Mucosa of rectum (tissue), 2 donors: ENCODE results near the gene DENND2C.
A peak's percentile ranks its signal among the peaks of the same experiment; 100 is the strongest.

Source experiments
- H3K27ac ChIP-seq, 2 donors: one replicate each; pipeline ENCODE4 v1.7.0; 2013; ENCODE audit warnings: inconsistent platforms in 2 of 2, low read depth in 2 of 2, low read length in 2 of 2
- H3K27me3 ChIP-seq, 2 donors: one replicate each; pipeline ENCODE4 v1.7.0; 2013; ENCODE audit warnings: low read length in 2 of 2; ENCODE audit not compliant: control insufficient read depth in 2 of 2, insufficient read depth in 2 of 2
- H3K36me3 ChIP-seq, 2 donors: one replicate each; pipeline ENCODE4 v1.7.0; 2013; ENCODE audit warnings: low read length in 2 of 2; ENCODE audit not compliant: control insufficient read depth in 2 of 2, insufficient read depth in 2 of 2
- H3K4me1 ChIP-seq, 2 donors: one replicate each; pipeline ENCODE4 v1.7.0; 2013; ENCODE audit warnings: low read length in 2 of 2, mild to moderate bottlenecking in 1 of 2; ENCODE audit not compliant: control insufficient read depth in 2 of 2, insufficient read depth in 2 of 2
- H3K4me3 ChIP-seq, 2 donors: one replicate each; pipeline ENCODE4 v1.7.0; 2013; ENCODE audit warnings: low read length in 2 of 2
- H3K9ac ChIP-seq, 2 donors: one replicate each; pipeline ENCODE4 v1.7.0; 2013; ENCODE audit warnings: low read length in 2 of 2, low read depth in 1 of 2, mild to moderate bottlenecking in 1 of 2
- H3K9me3 ChIP-seq, 2 donors: one replicate each; pipeline ENCODE4 v1.7.0; 2013; ENCODE audit warnings: low read length in 2 of 2; ENCODE audit not compliant: control insufficient read depth in 2 of 2
- donor health status: healthy.
- donor health status: Normal muscosa, but diverticular disease.

Gene DENND2C

DNA sequence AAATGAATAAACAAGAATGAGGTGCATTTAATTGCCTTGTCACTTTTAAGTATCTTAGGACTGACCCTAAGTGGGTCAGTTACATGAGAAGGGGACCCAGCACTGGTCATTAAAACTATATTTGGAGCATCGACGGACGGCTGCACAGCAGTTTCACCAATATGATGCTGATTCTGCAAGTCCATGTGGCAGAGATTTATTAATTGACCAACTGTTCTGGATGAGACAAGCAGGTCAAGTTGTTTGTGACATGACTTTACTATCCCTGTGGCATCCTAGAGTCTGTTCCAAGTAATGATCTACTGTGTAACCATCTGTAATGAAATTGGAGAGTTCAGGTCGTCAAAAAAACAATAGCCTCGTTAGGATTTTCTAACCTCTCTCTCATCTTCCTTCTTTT is 16.0 kb upstream of the DENND2C start:
- Histone ChIP-seq H3K9me3 (no peaks in the 10 kb centered on the region), H3K4me1 (no peaks in the 10 kb centered on the region), H3K27me3 (peaks cover 5% of the 10 kb centered on the region in 2 donors), H3K27ac (no peak overlapping the region), H3K4me3 (no peak overlapping the region), H3K36me3 (no peaks in the 10 kb centered on the region), H3K9ac (no peak overlapping the region)

DNA sequence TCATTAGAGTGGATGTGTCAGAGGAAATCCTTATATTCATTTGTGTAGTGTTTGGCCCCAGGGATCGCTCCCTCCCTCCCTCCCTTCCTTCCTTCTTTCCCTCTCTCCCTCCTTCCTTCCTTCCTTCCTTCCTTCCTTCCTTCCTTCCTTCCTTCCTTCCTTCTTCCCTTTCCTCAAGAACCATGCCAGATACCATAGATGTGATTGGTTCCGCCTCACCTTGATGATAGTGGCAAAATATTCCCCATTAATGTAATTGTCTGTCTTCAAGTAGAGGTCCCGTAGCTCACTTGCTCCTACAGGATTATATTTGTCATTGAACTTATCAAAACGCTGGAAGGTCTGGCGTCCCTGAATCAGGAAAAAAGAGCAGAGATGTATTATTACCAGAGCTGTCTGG is 7.8 kb upstream of the DENND2C start:
- no peaks in the 10 kb centered on the region for H3K9me3 ChIP-seq
- no peaks in the 10 kb centered on the region for H3K4me1 ChIP-seq
- no peaks in the 10 kb centered on the region for H3K36me3 ChIP-seq

DNA sequence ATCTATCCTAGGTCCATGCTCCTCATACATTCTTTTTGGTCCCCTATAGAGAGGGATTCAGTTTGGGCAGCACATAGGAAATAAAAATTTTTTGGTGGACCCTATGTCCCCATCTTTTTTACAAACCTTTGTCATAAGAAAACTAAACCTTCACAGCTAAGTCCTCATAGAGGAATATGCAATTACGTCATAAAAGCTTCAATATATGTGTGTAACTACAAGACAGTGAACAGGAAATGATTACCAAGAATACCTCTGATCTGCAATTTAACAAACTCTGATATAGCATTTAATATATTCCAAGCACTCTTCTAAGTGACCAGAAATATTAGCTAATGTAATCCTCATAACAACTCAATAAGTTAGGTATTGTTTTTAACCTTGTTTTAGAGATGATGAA is 6.3 kb upstream of the DENND2C start:
- Histone ChIP-seq H3K4me3 (no peak overlapping the region), H3K27ac (no peak overlapping the region), H3K4me1 (no peaks in the 10 kb centered on the region), H3K9me3 (no peaks in the 10 kb centered on the region), H3K36me3 (no peaks in the 10 kb centered on the region), H3K27me3 (no peaks in the 10 kb centered on the region), H3K9ac (no peak overlapping the region)

More for the DNA sequence above, 7.8 kb upstream of the DENND2C start:
- Histone ChIP-seq H3K27me3 (peaks cover 0 to 3% of the 10 kb centered on the region in 2 donors), H3K9ac (no peak overlapping the region), H3K4me3 (no peak overlapping the region), H3K27ac (no peak overlapping the region)

DNA sequence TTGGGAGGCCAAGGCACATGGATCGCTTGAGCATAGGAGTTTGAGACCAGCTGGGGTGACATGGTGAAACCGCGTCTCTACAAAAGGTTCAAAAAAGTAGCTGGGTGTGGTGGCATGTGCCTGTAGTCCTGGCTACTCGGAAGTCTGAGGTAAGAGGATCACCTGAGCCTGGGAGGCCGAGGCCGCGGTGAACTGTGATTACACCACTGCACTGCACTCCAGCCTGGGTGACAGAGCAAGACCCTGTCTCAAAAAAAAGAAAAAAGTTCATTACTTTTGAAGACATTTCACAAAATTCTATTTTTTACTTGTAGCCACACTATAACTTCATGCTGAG is 2.1 kb upstream of the DENND2C start:
- H3K9me3 ChIP-seq, result no peaks in the 10 kb centered on the region
- no peak overlapping the region for H3K9ac ChIP-seq
- H3K36me3 ChIP-seq, result no peaks in the 10 kb centered on the region
- H3K4me3 ChIP-seq, result no peak overlapping the region
- no peaks in the 10 kb centered on the region for H3K27me3 ChIP-seq
- H3K4me1 ChIP-seq, result peaks cover 3 to 4% of the 10 kb centered on the region in 2 donors
- H3K27ac ChIP-seq, result no peak overlapping the region

DNA sequence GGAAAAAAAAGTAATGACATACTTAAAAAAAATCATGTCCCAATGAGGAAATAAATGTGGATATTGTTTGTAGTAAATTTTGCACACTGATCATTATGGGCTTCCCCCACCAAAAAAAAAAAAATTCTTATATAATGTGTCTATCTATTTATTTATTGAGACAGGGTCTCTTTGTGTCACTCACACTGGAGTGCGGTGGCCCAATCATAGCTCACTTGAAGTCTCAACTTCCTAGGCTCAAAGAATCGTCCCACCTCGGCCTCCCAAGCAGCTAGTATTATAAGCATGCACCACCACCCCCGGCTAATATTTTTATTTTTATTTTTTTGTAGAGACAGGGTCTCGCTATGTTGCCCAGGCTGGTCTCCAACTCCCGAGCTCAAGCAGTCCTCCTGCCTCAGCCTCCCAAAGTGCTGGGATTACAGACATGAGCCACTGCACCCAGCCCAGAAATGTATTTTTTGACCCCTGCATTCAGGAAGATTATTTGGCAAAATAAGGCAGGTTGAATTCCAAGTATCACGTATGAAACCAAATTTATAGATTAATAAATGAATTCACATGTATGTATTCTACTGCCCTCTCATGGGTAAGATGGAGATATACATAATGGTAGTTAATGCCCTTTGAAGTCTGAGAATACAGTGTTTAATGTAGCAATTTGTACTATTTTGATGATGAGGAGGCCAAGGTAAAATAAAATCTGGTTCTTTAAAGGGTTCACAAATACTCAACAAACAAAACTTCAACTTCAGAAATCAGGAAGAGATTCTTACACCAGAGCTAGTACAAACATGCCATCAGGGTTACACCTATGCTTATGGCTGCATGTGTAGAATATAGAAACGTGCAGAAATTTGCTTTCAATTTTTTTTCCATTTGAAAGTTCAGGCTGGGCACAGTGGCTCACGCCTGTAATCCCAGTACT is 1.4 kb upstream of the DENND2C start:
- no peak overlapping the region for H3K9ac ChIP-seq
- no peak overlapping the region for H3K27ac ChIP-seq
- H3K27me3 ChIP-seq, result no peaks in the 10 kb centered on the region
- no peaks in the 10 kb centered on the region for H3K36me3 ChIP-seq
- H3K4me1 ChIP-seq, result peaks cover 3 to 4% of the 10 kb centered on the region in 2 donors
- no peaks in the 10 kb centered on the region for H3K9me3 ChIP-seq
- H3K4me3 ChIP-seq, result no peak overlapping the region

DNA sequence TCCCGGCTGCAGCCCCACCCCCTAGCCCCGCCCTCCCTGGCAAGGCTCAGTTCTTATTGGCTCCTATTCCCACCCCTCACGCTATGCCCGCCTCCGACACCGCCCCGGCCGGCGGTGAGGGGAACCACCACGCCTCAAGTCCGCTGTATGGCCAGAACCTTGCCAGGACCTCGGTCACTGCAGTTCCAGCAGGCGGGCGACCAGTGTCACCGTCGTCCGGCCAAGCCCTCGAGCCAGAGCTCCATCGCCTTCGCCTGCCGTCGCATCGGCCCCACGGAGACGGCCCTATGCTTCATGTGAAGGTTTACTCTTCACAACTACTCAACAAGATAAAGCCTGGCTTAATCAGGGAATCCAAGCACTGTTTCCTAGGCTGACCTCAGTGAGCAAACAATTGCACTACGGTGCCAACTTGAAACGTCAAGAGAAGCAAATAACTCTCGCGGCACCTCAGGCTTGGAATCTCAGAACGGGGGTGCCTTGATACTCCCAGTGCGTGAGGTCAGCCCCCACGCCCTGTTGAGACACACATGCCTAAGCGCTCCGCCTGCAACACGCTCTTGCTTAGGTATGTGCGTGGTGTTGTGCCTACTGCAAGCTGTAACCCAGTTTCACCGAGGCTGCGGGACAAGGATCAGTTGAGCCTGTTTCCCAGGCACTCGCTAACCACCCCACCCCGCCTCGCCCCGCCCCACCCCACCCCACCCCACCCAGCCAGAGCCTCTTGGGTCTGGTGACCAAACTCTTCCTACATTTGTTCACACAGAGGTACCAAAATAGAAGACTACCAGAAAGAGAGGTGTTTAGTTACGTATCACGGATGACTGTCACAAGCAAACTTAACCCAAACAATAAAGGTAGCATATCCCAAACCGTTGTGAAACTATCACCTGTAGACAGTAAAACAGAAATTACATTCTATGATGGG is 498 bp upstream of the DENND2C start:
- Histone ChIP-seq H3K4me1 (peaks cover 3 to 4% of the 10 kb centered on the region in 2 donors), H3K36me3 (no peaks in the 10 kb centered on the region), H3K27ac (peak overlapping the region; percentile 77 to 85), H3K9me3 (no peaks in the 10 kb centered on the region), H3K27me3 (no peaks in the 10 kb centered on the region), H3K4me3 (peak overlapping the region; percentile 80 to 87), H3K9ac (peak overlapping the region; percentile 49 to 58)

DNA sequence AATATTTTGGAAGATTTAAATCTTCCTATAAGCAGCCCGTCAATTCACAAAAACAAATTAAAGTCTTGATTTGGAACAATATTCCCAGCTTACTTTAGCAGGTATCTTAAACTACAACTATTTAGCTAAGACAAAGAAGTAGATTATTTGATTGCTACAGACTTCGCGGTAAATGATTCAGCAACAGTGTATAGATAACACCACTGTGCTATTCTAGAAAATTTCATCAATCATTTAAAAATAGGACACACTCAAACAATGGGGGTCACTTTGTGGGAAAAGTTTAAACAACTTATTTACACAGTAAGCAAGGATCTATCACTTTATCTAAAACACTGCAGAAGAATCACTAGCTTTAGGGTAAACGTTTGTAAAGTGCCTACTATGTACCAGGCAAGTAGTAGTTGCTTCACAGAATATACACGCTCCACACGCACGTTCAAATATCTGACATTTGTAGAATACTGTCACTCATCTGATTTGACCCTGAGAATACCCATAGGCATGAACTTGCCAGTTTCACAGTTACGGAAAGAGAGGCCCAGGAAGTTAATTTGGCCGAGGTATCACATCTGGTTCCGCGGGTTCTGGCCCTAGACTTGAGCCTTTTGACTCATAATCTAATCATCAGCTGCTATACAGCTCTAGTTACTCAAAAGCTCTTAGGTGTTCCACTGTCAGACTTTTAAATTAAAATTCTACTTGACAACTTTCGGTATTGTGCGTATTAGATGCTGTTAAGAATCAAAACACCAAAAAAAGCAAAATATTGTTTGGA is 876 bp downstream of the DENND2C start:
- Histone ChIP-seq H3K4me3 (peak overlapping the region; percentile 80 to 87), H3K27ac (no peak overlapping the region), H3K27me3 (no peaks in the 10 kb centered on the region), H3K9ac (peak overlapping the region; percentile 69 to 77), H3K36me3 (no peaks in the 10 kb centered on the region), H3K9me3 (no peaks in the 10 kb centered on the region), H3K4me1 (peaks cover 3 to 4% of the 10 kb centered on the region in 2 donors)

DNA sequence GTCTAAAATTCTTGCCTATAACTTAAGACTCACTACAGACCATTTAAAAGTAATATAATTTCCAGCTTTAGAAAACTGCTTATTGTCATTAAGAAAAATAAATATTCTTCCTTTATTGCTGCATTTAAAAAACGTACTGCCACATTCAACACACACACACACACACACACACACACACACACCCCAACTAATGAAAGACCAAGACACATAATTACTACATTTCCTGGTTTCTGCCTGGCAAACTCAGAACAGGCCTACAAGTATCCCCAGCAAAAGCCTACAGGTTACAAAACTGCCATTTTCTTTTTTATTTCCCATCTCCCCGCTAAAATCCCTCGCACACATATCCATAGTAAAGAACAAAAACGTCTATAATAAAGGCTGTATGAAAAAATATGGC is 1.5 kb downstream of the DENND2C start:
- H3K36me3 ChIP-seq, result no peaks in the 10 kb centered on the region
- H3K4me1 ChIP-seq, result peaks cover 3 to 4% of the 10 kb centered on the region in 2 donors
- no peaks in the 10 kb centered on the region for H3K27me3 ChIP-seq
- H3K4me3 ChIP-seq, result no peak overlapping the region
- H3K9me3 ChIP-seq, result no peaks in the 10 kb centered on the region
- H3K9ac ChIP-seq, result no peak overlapping the region
- no peak overlapping the region for H3K27ac ChIP-seq

DNA sequence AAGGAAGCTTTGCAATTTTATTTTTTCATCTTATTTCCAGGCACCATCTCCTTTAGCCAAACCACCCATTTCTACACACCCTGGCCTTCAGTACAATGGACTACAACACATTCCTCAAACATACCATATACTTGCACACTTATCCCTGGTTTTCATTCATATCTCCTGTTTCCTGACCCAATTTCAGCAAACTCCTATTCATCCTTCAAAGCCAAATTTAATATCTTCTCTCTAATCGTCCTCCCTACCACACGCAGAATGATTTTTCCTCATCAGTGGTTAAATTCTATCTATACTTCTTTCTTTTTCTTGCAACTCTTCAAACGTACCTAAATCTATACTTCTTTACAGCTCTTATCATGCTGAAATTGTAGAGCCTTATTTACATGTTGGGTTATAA is 2.9 kb downstream of the DENND2C start:
- H3K27ac ChIP-seq, result no peak overlapping the region
- no peak overlapping the region for H3K9ac ChIP-seq
- H3K36me3 ChIP-seq, result no peaks in the 10 kb centered on the region
- peaks cover 3 to 4% of the 10 kb centered on the region in 2 donors for H3K4me1 ChIP-seq
- no peak overlapping the region for H3K4me3 ChIP-seq
- H3K27me3 ChIP-seq, result no peaks in the 10 kb centered on the region
- no peaks in the 10 kb centered on the region for H3K9me3 ChIP-seq
